Lung (tissue), 12 donors: ENCODE measurements around the gene UBE2J1. TPM values are rescaled to one million over a fixed set of nuclear protein-coding genes. Genes with fewer than 3 reads are reported as not detected.

ENCODE experiments used
- ATAC-seq: fragments of 200-7000 bp; cut with Tn5 transposase; one replicate; pipeline ENCODE4 v1.9.1; 2020; ENCODE audit warnings: moderate number of reproducible peaks; ENCODE audit not compliant: insufficient read depth, low FRiP score
- DNase-seq, 3 donors: peaks; one replicate each; pipeline ENCODE4 v3.0.0-alpha.2; 2013 to 2017
- H3K27ac ChIP-seq, 2 donors: one replicate each; pipeline ENCODE4 v1.5.1; 2013; ENCODE audit warnings: mild to moderate bottlenecking in 2 of 2, moderate library complexity in 2 of 2, control low read depth in 1 of 2, inconsistent platforms in 1 of 2, low read depth in 1 of 2, low read length in 1 of 2
- H3K27me3 ChIP-seq, 3 donors: one replicate each; pipeline ENCODE4 v1.5.1; 2013; ENCODE audit warnings: low read length in 2 of 3; ENCODE audit not compliant: control insufficient read depth in 3 of 3, insufficient read depth in 3 of 3
- H3K36me3 ChIP-seq, 4 donors: one replicate each; pipeline ENCODE4 v1.5.1; 2013; ENCODE audit warnings: low read length in 4 of 4, mild to moderate bottlenecking in 1 of 4, moderate library complexity in 1 of 4; ENCODE audit not compliant: control insufficient read depth in 4 of 4, insufficient read depth in 4 of 4
- H3K4me1 ChIP-seq, 5 donors: one replicate each; pipeline ENCODE4 v1.5.1; 2013; ENCODE audit warnings: low read length in 5 of 5, mild to moderate bottlenecking in 2 of 5, moderate library complexity in 1 of 5; ENCODE audit not compliant: control insufficient read depth in 5 of 5, insufficient read depth in 5 of 5
- H3K4me3 ChIP-seq: one replicate; pipeline ENCODE4 v1.5.1; 2013; ENCODE audit warnings: mild to moderate bottlenecking, control low read depth, moderate library complexity
- H3K9ac ChIP-seq, 2 donors: one replicate each; pipeline ENCODE4 v1.5.1; 2013; ENCODE audit warnings: low read length in 2 of 2, control low read depth in 1 of 2; ENCODE audit not compliant: insufficient read depth in 1 of 2
- H3K9me3 ChIP-seq, 4 donors: one replicate each; pipeline ENCODE4 v1.5.1; 2013; ENCODE audit warnings: low read length in 3 of 4, mild to moderate bottlenecking in 1 of 4, moderate library complexity in 1 of 4; ENCODE audit not compliant: control insufficient read depth in 4 of 4, insufficient read depth in 3 of 4
- CTCF ChIP-seq: IDR thresholded peaks from 2 replicates; pipeline ENCODE4 v1.5.1; 2012; ENCODE audit warnings: mild to moderate bottlenecking; ENCODE audit errors: control extremely low read depth, extremely low read depth
- WGBS, 2 donors: extraction: QIAGEN DNeasy Blood & Tissue Kit; methylation state at CpG; one replicate each; pipeline ENCODE4 v1.1.7; 2013; 5-methylcytosine and 5-hydroxymethylcytosine counted together
- polyA plus RNA-seq, 2 donors: library from polyadenylated mRNA; stranded (reverse); fragments of 200-250 nt; gene quantifications; one replicate each; pipeline ENCODE4 v1.2.1, GENCODE V29; 2013
- total RNA-seq, 2 donors: library from RNA; depleted of rRNA in 1 of 2; stranded (reverse); fragments of >200 nt in 1 of 2; gene quantifications; one replicate each; pipeline ENCODE4 v1.2.1, GENCODE V29; 2014 to 2021
- donor health status: control.
- donor health status: control.
- donor health status: Bipolar disorder and iron deficiency.
- donor health status: healthy.
- donor health status: DM: yes; HTN: yes; CAD: no.

The UBE2J1 gene
- total and polyA plus RNA-seq, 4 donors, result 24.3 to 51.0 (median 41.5) TPM

- ATAC-seq (no peak), DNase-seq (no peak)
- no peaks in the 10 kb centered on the region for H3K27me3 ChIP-seq
- peaks cover 0 to 8% (median 7%) of the 10 kb centered on the region in 5 donors for H3K4me1 ChIP-seq
- no peak overlapping the region for H3K4me3 ChIP-seq
- no peak overlapping the region for H3K27ac ChIP-seq
- no peak overlapping the region for H3K9ac ChIP-seq
- 87 to 97% methylated on average over 2 of the region's 2 CpGs for WGBS, 2 donors
- H3K9me3 ChIP-seq, result no peaks in the 10 kb centered on the region
- TF ChIP-seq CTCF, result no peak
- no peaks in the 10 kb centered on the region for H3K36me3 ChIP-seq
Measured at GRCh38 chr6:89355511-89356194, 3.1 kb upstream of the UBE2J1 start.

- Histone ChIP-seq H3K27ac (peak overlapping the region in 1 of 2 donors; percentile 39), H3K36me3 (no peaks in the 10 kb centered on the region), H3K9ac (peak overlapping the region; percentile 52 to 98), H3K4me3 (no peak overlapping the region), H3K4me1 (peaks cover 0 to 15% (median 11%) of the 10 kb centered on the region in 5 donors), H3K9me3 (no peaks in the 10 kb centered on the region), H3K27me3 (no peaks in the 10 kb centered on the region)
- no peak for DNase-seq
- 89 to 90% methylated on average over 2 of the region's 2 CpGs for WGBS, 2 donors
- ATAC-seq, result no peak
- no peak for TF ChIP-seq CTCF
Measured at GRCh38 chr6:89353702-89354392, 1.3 kb upstream of the UBE2J1 start.

- H3K9me3 ChIP-seq, result no peaks in the 10 kb centered on the region
- H3K9ac ChIP-seq, result peak overlapping the region; percentile 78 to 98
- ATAC-seq, result no peak
- no peak for DNase-seq
- peak overlapping the region; percentile 100 for H3K27ac ChIP-seq
- peak overlapping the region; percentile 91 for H3K4me3 ChIP-seq
- H3K36me3 ChIP-seq, result no peaks in the 10 kb centered on the region
- no peaks in the 10 kb centered on the region for H3K27me3 ChIP-seq
- TF ChIP-seq CTCF, result no peak
- WGBS, 2 donors, result 38 to 42% methylated on average over 27 of the region's 27 CpGs
- peaks cover 0 to 22% (median 11%) of the 10 kb centered on the region in 5 donors for H3K4me1 ChIP-seq
Measured at GRCh38 chr6:89353118-89353556, 615 bp upstream of the UBE2J1 start.
